PC-9 (cell line): ENCODE measurements around the gene POF1B. TPM values are rescaled to one million over a fixed set of nuclear protein-coding genes. Genes with fewer than 3 reads are reported as not detected.

Experiments used
- BruUV-seq: library from RNA; stranded (reverse); fragments of 400-500 nt; replicated peaks from 2 replicates; lab custom pipeline; 2021; lab: Mats Ljungman, UMichigan
- CTCF ChIA-PET: fragments of 300-600 bp; sonication (Branson Sonifier 250); formaldehyde crosslinking; loops from one replicate; lab custom pipeline; 2022; ENCODE audit warnings: antibody characterized with exemption; lab: Charles Lee
- POLR2A ChIA-PET: fragments of 300-600 bp; sonication (Branson Sonifier 250); formaldehyde crosslinking; loops from one replicate; lab custom pipeline; 2022; ENCODE audit warnings: antibody characterized with exemption; ENCODE audit not compliant: unreplicated experiment; lab: Charles Lee
- DNase-seq, 2 experiments: peaks; one replicate each; pipeline versions ENCODE4 v3.0.0 to v3.0.0-alpha.2; 2015 to 2022; ENCODE audit warnings: mixed read lengths in 1 of 2
- H2AFZ ChIP-seq: fragments of 200-600 bp; sonication (generic); 2 replicates; pipeline ENCODE4 v1.8.1; 2017; ENCODE audit warnings: antibody characterized with exemption
- H3F3A ChIP-seq: fragments of 200-600 bp; sonication (generic); 2 replicates; pipeline ENCODE4 v1.8.1; 2017; ENCODE audit warnings: antibody characterized with exemption, mild to moderate bottlenecking, low read depth; ENCODE audit not compliant: insufficient read depth
- H3K27ac ChIP-seq: fragments of 200-600 bp; sonication (generic); 2 replicates; pipeline ENCODE4 v1.6.1; 2016; ENCODE audit warnings: mixed run types
- H3K27me3 ChIP-seq: fragments of 200-600 bp; sonication (generic); 2 replicates; pipeline ENCODE4 v1.6.1; 2016; ENCODE audit warnings: low read depth, mixed run types; ENCODE audit not compliant: insufficient read depth
- H3K36me3 ChIP-seq: fragments of 200-600 bp; sonication (generic); 2 replicates; pipeline ENCODE4 v1.6.1; 2016; ENCODE audit warnings: low read depth, mixed run types
- H3K4me1 ChIP-seq: fragments of 200-600 bp; sonication (generic); replicated peaks from 2 replicates; pipeline ENCODE4 v1.6.1; 2016; ENCODE audit warnings: mixed run types; ENCODE audit not compliant: insufficient read depth
- H3K4me2 ChIP-seq: fragments of 200-600 bp; sonication (generic); 2 replicates; pipeline ENCODE4 v1.6.1; 2017; ENCODE audit warnings: mixed run types
- H3K4me3 ChIP-seq: fragments of 200-600 bp; sonication (generic); 2 replicates; pipeline ENCODE4 v1.6.1; 2016; ENCODE audit warnings: mixed run types
- H3K79me2 ChIP-seq: fragments of 200-600 bp; sonication (generic); 2 replicates; pipeline ENCODE4 v1.6.1; 2017; ENCODE audit warnings: low read depth, mixed run types
- H3K9me2 ChIP-seq: fragments of 200-600 bp; sonication (generic); 2 replicates; pipeline ENCODE4 v1.8.1; 2017; ENCODE audit warnings: mild to moderate bottlenecking; ENCODE audit not compliant: insufficient read depth
- H3K9me3 ChIP-seq: fragments of 200-600 bp; sonication (generic); 2 replicates; pipeline ENCODE4 v1.8.1; 2016; ENCODE audit warnings: low read depth; ENCODE audit not compliant: insufficient read depth
- H4K20me1 ChIP-seq: fragments of 200-600 bp; sonication (generic); 2 replicates; pipeline ENCODE4 v1.8.1; 2017; ENCODE audit not compliant: insufficient read depth
- EZH2 ChIP-seq: fragments of 200-600 bp; sonication (generic); IDR thresholded peaks from 2 replicates; pipeline ENCODE4 v1.8.0; 2017; ENCODE audit warnings: antibody characterized with exemption, low read depth
- intact Hi-C: fragments of 100-400 bp; cut with micrococcal nuclease; formaldehyde crosslinking; loops from one replicate; pipeline ENCODE4 v1.10.0; 2022; ENCODE audit not compliant: unreplicated experiment
- total RNA-seq: library from RNA; stranded (reverse); gene quantifications from 2 replicates; pipeline ENCODE4 v1.2.3, GENCODE V29; 2021
- TF ChIP-seq, protein P1 (sequence below): fragments of 200-600 bp; sonication (generic); conservative IDR thresholded peaks from 2 replicates; pipeline ENCODE4 v1.6.1; 2017; ENCODE audit warnings: mixed run types, antibody characterized with exemption, mild to moderate bottlenecking, moderate library complexity

POF1B gene
- total RNA-seq, 1 experiment from 2014 or later: 0.61 TPM

DNA sequence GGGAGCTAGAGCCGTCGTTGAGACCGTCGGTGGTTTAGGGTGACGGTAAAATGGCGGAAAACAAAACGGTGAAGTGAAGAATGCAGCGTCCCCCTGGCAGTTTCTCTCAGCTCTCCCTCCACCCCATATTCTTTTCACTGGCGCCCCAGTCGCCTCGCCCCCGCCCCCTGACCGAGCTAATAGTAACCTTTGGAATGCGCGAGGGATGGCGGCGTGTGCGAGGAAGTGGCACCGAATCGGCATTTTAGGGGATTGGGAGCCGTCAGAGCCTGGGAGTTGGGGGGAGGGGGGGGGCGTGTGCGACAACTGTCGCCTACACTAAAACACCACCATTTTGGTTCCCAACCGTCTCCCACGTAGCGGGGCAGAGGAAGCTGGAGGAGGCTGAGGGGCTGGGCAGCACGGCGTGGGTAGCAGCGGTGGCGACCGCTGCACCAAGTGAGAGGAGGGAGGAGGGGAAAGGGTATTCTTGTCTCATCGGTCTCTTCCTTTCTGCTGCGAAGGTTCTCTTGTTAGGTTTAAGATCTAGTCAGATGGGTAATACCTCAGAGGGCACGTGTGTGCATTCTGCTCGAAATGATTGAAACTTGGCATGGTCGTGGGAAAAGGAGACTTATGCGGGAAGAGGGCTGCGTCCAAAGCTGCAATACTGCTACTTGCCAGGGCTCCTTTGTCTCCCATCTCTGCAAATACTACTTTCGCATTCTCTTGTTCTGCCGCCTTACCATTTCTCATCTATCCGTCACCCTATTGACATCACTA is 134.8 kb downstream of the POF1B start:
- H3K4me3 ChIP-seq: no peak overlapping the region
- H3K9me2 ChIP-seq: no peaks in the 10 kb centered on the region
- no peaks in the 10 kb centered on the region for H3K9me3 ChIP-seq
- CTCF ChIA-PET: no interaction called here
- no peaks in the 10 kb centered on the region for H3K27me3 ChIP-seq
- no peak overlapping the region for H2AFZ ChIP-seq
- intact Hi-C loops: no loop called here
- BruUV-seq: no TSS peak
- TF ChIP-seq EZH2: no peak
- TF ChIP-seq, protein P1, sequence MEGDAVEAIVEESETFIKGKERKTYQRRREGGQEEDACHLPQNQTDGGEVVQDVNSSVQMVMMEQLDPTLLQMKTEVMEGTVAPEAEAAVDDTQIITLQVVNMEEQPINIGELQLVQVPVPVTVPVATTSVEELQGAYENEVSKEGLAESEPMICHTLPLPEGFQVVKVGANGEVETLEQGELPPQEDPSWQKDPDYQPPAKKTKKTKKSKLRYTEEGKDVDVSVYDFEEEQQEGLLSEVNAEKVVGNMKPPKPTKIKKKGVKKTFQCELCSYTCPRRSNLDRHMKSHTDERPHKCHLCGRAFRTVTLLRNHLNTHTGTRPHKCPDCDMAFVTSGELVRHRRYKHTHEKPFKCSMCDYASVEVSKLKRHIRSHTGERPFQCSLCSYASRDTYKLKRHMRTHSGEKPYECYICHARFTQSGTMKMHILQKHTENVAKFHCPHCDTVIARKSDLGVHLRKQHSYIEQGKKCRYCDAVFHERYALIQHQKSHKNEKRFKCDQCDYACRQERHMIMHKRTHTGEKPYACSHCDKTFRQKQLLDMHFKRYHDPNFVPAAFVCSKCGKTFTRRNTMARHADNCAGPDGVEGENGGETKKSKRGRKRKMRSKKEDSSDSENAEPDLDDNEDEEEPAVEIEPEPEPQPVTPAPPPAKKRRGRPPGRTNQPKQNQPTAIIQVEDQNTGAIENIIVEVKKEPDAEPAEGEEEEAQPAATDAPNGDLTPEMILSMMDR: no peak
- H3F3A ChIP-seq: no peaks in the 10 kb centered on the region
- no peaks in the 10 kb centered on the region for H4K20me1 ChIP-seq
- no peaks in the 10 kb centered on the region for H3K4me1 ChIP-seq
- H3K36me3 ChIP-seq: no peaks in the 10 kb centered on the region
- POLR2A ChIA-PET: no interaction called here
- DNase-seq: no peak
- H3K4me2 ChIP-seq: no peak overlapping the region
- H3K27ac ChIP-seq: no peak overlapping the region
- H3K79me2 ChIP-seq: no peaks in the 10 kb centered on the region

DNA sequence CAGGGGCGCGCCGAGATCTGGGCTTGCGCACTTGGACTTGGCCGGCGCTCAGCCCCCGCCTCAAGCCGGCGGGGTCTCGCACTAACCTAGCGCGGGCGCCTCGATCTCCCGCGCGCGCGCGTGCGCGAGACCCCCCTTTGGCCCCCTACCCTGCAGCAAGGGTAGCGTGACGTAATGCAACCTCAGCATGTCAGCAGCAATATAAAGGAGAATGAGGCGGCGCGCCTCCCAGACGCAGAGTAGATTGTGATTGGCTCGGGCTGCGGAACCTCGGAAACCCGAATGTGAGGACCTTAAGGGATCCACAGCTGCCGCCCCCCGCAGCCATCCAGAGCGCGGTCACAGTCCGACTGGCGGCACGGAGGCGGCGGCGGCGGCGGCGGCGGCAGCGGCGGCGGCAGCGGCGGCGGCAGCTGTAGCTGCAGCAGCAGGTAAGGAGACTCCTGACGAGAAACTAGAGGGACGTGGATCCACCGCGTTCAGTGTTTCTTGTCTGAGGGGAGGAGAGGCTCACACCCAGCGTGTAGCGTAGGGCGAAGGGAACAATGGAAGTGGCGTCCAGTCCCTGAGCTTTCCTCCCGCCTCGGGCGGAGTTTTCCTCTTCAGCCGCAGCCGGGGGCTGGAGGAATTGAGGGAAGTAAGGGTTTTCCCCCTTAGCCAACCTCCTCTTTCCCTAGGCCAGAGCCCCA is 135.6 kb downstream of the POF1B start, which contains the start of the genes SATL1 and ZNF711:
TSS of gene SATL1 (minus strand) at position 19 of the 689 bp plus-strand sequence. CDS start 134,811 bp downstream, outside the sequence.
TSS of gene ZNF711 (plus strand) at position 231 of the 689 bp plus-strand sequence. CDS start 3,582 bp downstream, outside the sequence.
- peak in 1 of 2 experiments; percentile 0 for DNase-seq
- TF ChIP-seq, protein P1: no peak
- no peak for TF ChIP-seq EZH2
- Histone ChIP-seq H3K9me2 (no peaks in the 10 kb centered on the region), H3K27ac (no peak within 1 kb of the TSS), H3K4me2 (no peak within 1 kb of the TSS), H2AFZ (no peak within 1 kb of the TSS), H3K4me1 (no peaks in the 10 kb centered on the region), H4K20me1 (no peaks in the 10 kb centered on the region), H3F3A (no peaks in the 10 kb centered on the region), H3K36me3 (no peaks in the 10 kb centered on the region), H3K4me3 (no peak within 1 kb of the TSS), H3K79me2 (no peaks in the 10 kb centered on the region), H3K27me3 (no peaks in the 10 kb centered on the region), H3K9me3 (no peaks in the 10 kb centered on the region)
- ChIA-PET POLR2A (no interaction called here), CTCF (no interaction called here)
- BruUV-seq: no TSS peak
- intact Hi-C loops: no loop called here

DNA sequence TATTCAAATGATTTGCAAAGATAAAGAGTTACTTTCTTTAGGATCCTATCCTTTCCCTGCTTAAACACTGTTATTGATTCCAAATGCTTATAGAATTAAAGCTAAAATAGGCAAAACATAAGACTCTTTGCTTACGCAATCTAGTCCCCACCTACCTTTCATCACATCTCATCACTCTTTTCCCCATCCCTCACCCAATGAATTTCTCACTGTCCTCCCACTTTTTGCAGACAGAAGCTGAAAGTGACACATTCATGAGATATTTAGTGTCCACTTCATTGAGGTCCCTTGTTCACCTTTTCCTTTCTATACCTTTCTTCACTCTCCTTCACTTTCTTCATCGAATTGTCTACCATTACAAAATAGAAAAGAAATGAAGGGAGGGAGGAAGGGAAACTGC is 136.3 kb downstream of the POF1B start:
- no peaks in the 10 kb centered on the region for H3K9me2 ChIP-seq
- no peaks in the 10 kb centered on the region for H3K4me1 ChIP-seq
- DNase-seq: no peak
- H4K20me1 ChIP-seq: no peaks in the 10 kb centered on the region
- no peaks in the 10 kb centered on the region for H3F3A ChIP-seq
- H3K27ac ChIP-seq: no peak overlapping the region
- H3K79me2 ChIP-seq: no peaks in the 10 kb centered on the region
- H3K4me2 ChIP-seq: no peak overlapping the region
- no peak overlapping the region for H3K4me3 ChIP-seq
- ChIA-PET CTCF (no interaction called here), POLR2A (no interaction called here)
- H3K27me3 ChIP-seq: no peaks in the 10 kb centered on the region
- intact Hi-C loops: no loop called here
- no TSS peak for BruUV-seq
- H3K9me3 ChIP-seq: no peaks in the 10 kb centered on the region
- no peak for TF ChIP-seq EZH2
- TF ChIP-seq, protein P1: no peak
- H3K36me3 ChIP-seq: no peaks in the 10 kb centered on the region
- no peak overlapping the region for H2AFZ ChIP-seq

Other genes with a start within 250 kb of the POF1B start
- not detected in 2 replicates for gene SATL1, start 135.9 kb downstream of the POF1B start, total RNA-seq
- not detected in 2 replicates for gene ZNF711, start 135.7 kb downstream of the POF1B start, total RNA-seq